OCI-LY1 (cell line): ENCODE measurements around the gene ZNF613.

Experiments used
- H2AFZ ChIP-seq: fragments of 200-600 bp; sonication (generic), shearing (Covaris generic); 2 replicates; pipeline ENCODE4 v1.6.0; 2014; ENCODE audit warnings: antibody characterized with exemption, mild to moderate bottlenecking, low read length
- H3F3A ChIP-seq: fragments of 200-600 bp; sonication (generic), shearing (Covaris generic); 2 replicates; pipeline ENCODE4 v1.6.0; 2014; ENCODE audit warnings: mild to moderate bottlenecking, antibody characterized with exemption, low read length, moderate library complexity; ENCODE audit not compliant: insufficient read depth
- H3K27ac ChIP-seq: fragments of 200-600 bp; sonication (generic); 2 replicates; pipeline ENCODE4 v1.5.1; 2014; ENCODE audit warnings: low read length, mixed run types, mild to moderate bottlenecking, low read depth; ENCODE audit not compliant: poor library complexity, severe bottlenecking
- H3K27me3 ChIP-seq: fragments of 200-600 bp; sonication (generic); 2 replicates; pipeline ENCODE4 v1.6.0; 2014; ENCODE audit warnings: antibody characterized with exemption, mild to moderate bottlenecking, low read length, moderate library complexity; ENCODE audit not compliant: insufficient read depth
- H3K36me3 ChIP-seq: fragments of 200-600 bp; sonication (generic); 2 replicates; pipeline ENCODE4 v1.6.1; 2014; ENCODE audit warnings: mild to moderate bottlenecking, antibody characterized with exemption, low read length, moderate library complexity, mixed read lengths; ENCODE audit not compliant: insufficient read depth
- H3K4me1 ChIP-seq: fragments of 200-600 bp; sonication (generic); 2 replicates; pipeline ENCODE4 v1.5.1; 2014; ENCODE audit warnings: mild to moderate bottlenecking, low read length, moderate library complexity; ENCODE audit not compliant: insufficient read depth, severe bottlenecking
- H3K4me2 ChIP-seq: fragments of 200-600 bp; sonication (generic), shearing (Covaris generic); 2 replicates; pipeline ENCODE4 v1.6.1; 2014; ENCODE audit warnings: low read length
- H3K4me3 ChIP-seq: fragments of 200-600 bp; sonication (generic); 2 replicates; pipeline ENCODE4 v1.5.1; 2014; ENCODE audit warnings: low read length, low read depth, mild to moderate bottlenecking, mixed read lengths; ENCODE audit not compliant: poor library complexity, severe bottlenecking
- H3K79me2 ChIP-seq: fragments of 200-600 bp; shearing (Covaris generic); 2 replicates; pipeline ENCODE4 v1.6.1; 2016; ENCODE audit warnings: mixed run types, low read length, mixed read lengths; ENCODE audit not compliant: insufficient read depth
- H3K9ac ChIP-seq: fragments of 200-600 bp; sonication (generic), shearing (Covaris generic); 2 replicates; pipeline ENCODE4 v1.6.1; 2014; ENCODE audit warnings: mild to moderate bottlenecking, low read length, mixed read lengths
- H3K9me2 ChIP-seq: fragments of 200-600 bp; sonication (generic), shearing (Covaris generic); 2 replicates; pipeline ENCODE4 v1.6.1; 2014; ENCODE audit warnings: low read depth, mild to moderate bottlenecking, low read length, mixed read lengths
- H3K9me3 ChIP-seq: fragments of 200-600 bp; shearing (Covaris generic); 2 replicates; pipeline ENCODE4 v1.6.1; 2014; ENCODE audit warnings: low read length, mixed read lengths
- H4K20me1 ChIP-seq: fragments of 200-600 bp; sonication (generic), shearing (Covaris generic); 2 replicates; pipeline ENCODE4 v1.6.0; 2016; ENCODE audit warnings: mild to moderate bottlenecking, low read length; ENCODE audit not compliant: insufficient read depth
- CTCF ChIP-seq: fragments of 200-600 bp; sonication (generic), shearing (Covaris generic); IDR thresholded peaks from 2 replicates; pipeline ENCODE4 v1.5.1; 2017; ENCODE audit warnings: mild to moderate bottlenecking, antibody characterized with exemption, low read length, moderate library complexity, mixed read lengths
- EZH2 ChIP-seq: fragments of 200-600 bp; sonication (generic), shearing (Covaris generic); IDR thresholded peaks from 2 replicates; pipeline ENCODE4 v1.8.0; 2017; ENCODE audit warnings: borderline replicate concordance, mixed run types, mild to moderate bottlenecking, antibody characterized with exemption, low read length, moderate library complexity, mixed read lengths

ZNF613 gene

GRCh38 chr19:51976852-51977251 lies 49.6 kb downstream of the ZNF613 start:
- no peaks in the 10 kb centered on the region for H3K4me1 ChIP-seq
- H3K4me3 ChIP-seq: no peak overlapping the region
- no peaks in the 10 kb centered on the region for H3K27me3 ChIP-seq
- no peaks in the 10 kb centered on the region for H3F3A ChIP-seq
- no peak overlapping the region for H2AFZ ChIP-seq
- H3K9ac ChIP-seq: no peak overlapping the region
- peaks cover 13% of the 10 kb centered on the region for H3K9me3 ChIP-seq
- no peaks in the 10 kb centered on the region for H4K20me1 ChIP-seq
- TF ChIP-seq CTCF: no peak
- no peak for TF ChIP-seq EZH2
- H3K27ac ChIP-seq: no peak overlapping the region
- H3K79me2 ChIP-seq: no peaks in the 10 kb centered on the region
- H3K36me3 ChIP-seq: no peaks in the 10 kb centered on the region
- H3K9me2 ChIP-seq: no peaks in the 10 kb centered on the region
- H3K4me2 ChIP-seq: no peak overlapping the region

GRCh38 chr19:51977346-51977745 lies 50.1 kb downstream of the ZNF613 start:
- H2AFZ ChIP-seq: no peak overlapping the region
- H3K36me3 ChIP-seq: no peaks in the 10 kb centered on the region
- H3K9me2 ChIP-seq: no peaks in the 10 kb centered on the region
- no peaks in the 10 kb centered on the region for H3K79me2 ChIP-seq
- peaks cover 14% of the 10 kb centered on the region for H3K9me3 ChIP-seq
- no peak overlapping the region for H3K9ac ChIP-seq
- H3K27me3 ChIP-seq: no peaks in the 10 kb centered on the region
- H3K4me3 ChIP-seq: no peak overlapping the region
- no peaks in the 10 kb centered on the region for H3K4me1 ChIP-seq
- no peak overlapping the region for H3K27ac ChIP-seq
- H4K20me1 ChIP-seq: no peaks in the 10 kb centered on the region
- no peaks in the 10 kb centered on the region for H3F3A ChIP-seq
- no peak for TF ChIP-seq CTCF
- H3K4me2 ChIP-seq: no peak overlapping the region

- no peak overlapping the region for H3K4me3 ChIP-seq
- no peaks in the 10 kb centered on the region for H3K9me2 ChIP-seq
- TF ChIP-seq EZH2: no peak
- no peak for TF ChIP-seq CTCF
- H3K27me3 ChIP-seq: no peaks in the 10 kb centered on the region
- no peaks in the 10 kb centered on the region for H3F3A ChIP-seq
- H3K4me1 ChIP-seq: no peaks in the 10 kb centered on the region
- H3K27ac ChIP-seq: no peak overlapping the region
- H3K36me3 ChIP-seq: no peaks in the 10 kb centered on the region
- H3K79me2 ChIP-seq: no peaks in the 10 kb centered on the region
- H4K20me1 ChIP-seq: no peaks in the 10 kb centered on the region
- H3K9ac ChIP-seq: no peak overlapping the region
- no peak overlapping the region for H3K4me2 ChIP-seq
- H3K9me3 ChIP-seq: peaks cover 7% of the 10 kb centered on the region
- no peak overlapping the region for H2AFZ ChIP-seq
Measured at GRCh38 chr19:51978882-51979281, 51.6 kb downstream of the ZNF613 start.
